ENCODE measurements around the gene PCSK1. TPM values are rescaled to one million over a fixed set of nuclear protein-coding genes. Genes with fewer than 3 reads are reported as not detected.

The PCSK1 gene
- total and polyA plus RNA-seq, 2 of the 8 experiments (the other 6 are each of a cell fraction or from before 2014, with no cell fraction given): 1.3 to 3.2 TPM

GRCh38 chr5:96455789-96456188, 22.7 kb upstream of the PCSK1 start:
- Histone ChIP-seq H3K23ac (ENCODE audit: insufficient read length) (no peak overlapping the region), H4K8ac (ENCODE audit: extremely low read depth, insufficient read depth, low read length) (no peak overlapping the region), H2BK20ac (ENCODE audit: low read length) (no peak overlapping the region), H2BK120ac (replicated peaks; ENCODE audit: low read depth, low read length) (no peak overlapping the region), H3K14ac (ENCODE audit: insufficient read length) (no peak overlapping the region), H3K27ac (ENCODE audit: low read depth, low read length) (no peak overlapping the region), H3K4ac (replicated peaks; ENCODE audit: insufficient read length, low read depth, low read length) (no peak overlapping the region), H3K27me3 (replicated peaks in 1 of 4; ENCODE audit: control insufficient read depth in 3 of 4, extremely low read depth in 1 of 4, insufficient read depth in 3 of 4, low read length in 3 of 4) (no peaks in the 10 kb centered on the region), H3K4me2 (ENCODE audit: insufficient read depth in 1 of 2, low read depth in 2 of 2, low read length in 2 of 2) (no peak overlapping the region), H2BK12ac (ENCODE audit: low read depth, low read length) (no peak overlapping the region), H3K9me3 (ENCODE audit: insufficient read depth in 2 of 2, low read depth in 1 of 2, low read length in 1 of 2) (no peaks in the 10 kb centered on the region), H3K9ac (replicated peaks in 1 of 4; ENCODE audit: extremely low read depth in 1 of 4, low read depth in 3 of 4, low read length in 3 of 4) (no peak overlapping the region), H3K36me3 (ENCODE audit: control insufficient read depth in 2 of 4, insufficient read depth in 4 of 4, low read length in 3 of 4) (no peaks in the 10 kb centered on the region), H3K18ac (ENCODE audit: extremely low read depth, low read length) (no peak overlapping the region), H3K56ac (replicated peaks; ENCODE audit: insufficient read length, low read depth, low read length) (no peak overlapping the region), H3K23me2 (ENCODE audit: low read depth, low read length) (no peaks in the 10 kb centered on the region; the same call in 1 of the 2 replicates), H4K5ac (ENCODE audit: insufficient read length, low read depth, low read length) (no peak overlapping the region), H3K4me3 (ENCODE audit: extremely low read depth in 1 of 4, insufficient read depth in 2 of 4, low read depth in 3 of 4, low read length in 4 of 4) (no peak overlapping the region), H3K4me1 (replicated peaks in 1 of 4; ENCODE audit: control insufficient read depth in 3 of 4, insufficient read depth in 4 of 4, low read length in 3 of 4) (no peaks in the 10 kb centered on the region), H4K91ac (replicated peaks; ENCODE audit: insufficient read length, low read length) (no peak overlapping the region), H3K79me2 (ENCODE audit: control insufficient read depth in 1 of 2, insufficient read depth in 2 of 2, low read length in 2 of 2) (no peaks in the 10 kb centered on the region), H2BK5ac (ENCODE audit: low read depth, low read length) (no peak overlapping the region), H2AK5ac (ENCODE audit: low read depth, low read length) (no peak overlapping the region), H2AFZ (ENCODE audit: low read length) (no peak overlapping the region), H2BK15ac (ENCODE audit: low read length) (no peak overlapping the region), H3K79me1 (ENCODE audit: low read depth, low read length) (no peaks in the 10 kb centered on the region), H4K20me1 (replicated peaks in 1 of 2; ENCODE audit: control insufficient read depth in 1 of 2, insufficient read depth in 2 of 2, low read length in 2 of 2) (no peaks in the 10 kb centered on the region)
- TF ChIP-seq CREB1 (IDR thresholded peaks at IDR 0.05) (no peak), JUN (IDR thresholded peaks at IDR 0.05; ENCODE audit: low read depth, low read length) (no peak), RFX5 (IDR thresholded peaks at IDR 0.05; ENCODE audit: borderline replicate concordance, low read depth, low read length) (no peak), RXRA (IDR thresholded peaks at IDR 0.05; ENCODE audit: insufficient read depth, low read depth, low read length) (no peak), KDM4A (IDR thresholded peaks at IDR 0.05; ENCODE audit: low read depth, low read length, severe bottlenecking) (no peak), POLR2A (IDR thresholded peaks at IDR 0.05; ENCODE audit: control extremely low read depth in 1 of 2, low read depth in 2 of 2, low read length in 2 of 2) (no peak), GTF2F1 (IDR thresholded peaks at IDR 0.05; ENCODE audit: borderline replicate concordance, low read depth, low read length) (no peak), CBX8 (IDR thresholded peaks at IDR 0.05; ENCODE audit: borderline replicate concordance, low read depth, low read length) (no peak), SRF (IDR thresholded peaks at IDR 0.05; ENCODE audit: low read depth, low read length) (no peak), RAD21 (IDR thresholded peaks at IDR 0.05 in 1 of 2, conservative IDR thresholded peaks at IDR 0.05 in 1 of 2; ENCODE audit: low read depth in 2 of 2, low read length in 2 of 2) (no peak)
- WGBS, 2 experiments (ENCODE audit: extremely low coverage in 1 of 2, insufficient coverage in 1 of 2, insufficient read length in 1 of 2, insufficient replicate concordance in 2 of 2, low coverage in 1 of 2, low lambda C conversion rate in 2 of 2, missing lambda C conversion rate in 1 of 2): 84% methylated on average over 4 of the region's 4 CpGs; no CpG with 5 or more reads in 1 of the 2 experiments
- ChIA-PET POLR2A (ENCODE audit: partially characterized antibody) (no interaction called here), CTCF (ENCODE audit: partially characterized antibody) (interaction anchor here (1.6 to 1.9 kb wide), 2 partner anchors 9 to 140 kb away, joined by 5 to 6 read pairs; no protein-coding TSS in a partner anchor)
- FAIRE-seq (no peak), DNase-seq (ENCODE audit: low read depth in 1 of 2, low spot score in 2 of 2) (no peak)

Measured in H1 (cell line).